CD14-positive monocyte (primary cell): ENCODE measurements around the gene UGT1A5. TPM values are rescaled to one million over a fixed set of nuclear protein-coding genes. Genes with fewer than 3 reads are reported as not detected.

Source experiments
- DNase-seq, 3 donors: peaks; one replicate each; pipeline ENCODE4 v3.0.0-alpha.2; 2011 to 2022
- H2AFZ ChIP-seq: 2 replicates; pipeline ENCODE4 v1.6.0; 2012; ENCODE audit warnings: mild to moderate bottlenecking, low read depth, low read length, inconsistent platforms; ENCODE audit not compliant: insufficient read depth, poor library complexity, severe bottlenecking
- H3K27ac ChIP-seq, 2 donors: 1 replicate in 1 of 2; 2 replicates in 1 of 2; pipeline ENCODE4 v1.5.1; 2012 to 2013; ENCODE audit warnings: low read length in 2 of 2, control low read depth in 1 of 2, inconsistent platforms in 1 of 2, low read depth in 1 of 2, mild to moderate bottlenecking in 1 of 2
- H3K27me3 ChIP-seq, 2 donors: one replicate each; pipeline versions ENCODE4 v1.6.0 to v1.6.1; 2011 to 2013; ENCODE audit warnings: low read length in 2 of 2; ENCODE audit not compliant: control insufficient read depth in 2 of 2, insufficient read depth in 2 of 2
- H3K36me3 ChIP-seq, 2 donors: replicated peaks in 1 of 2; 1 replicate in 1 of 2; 2 replicates in 1 of 2; pipeline versions ENCODE4 v1.5.1 to v1.6.1; 2012 to 2013; ENCODE audit warnings: low read length in 2 of 2, control low read depth in 1 of 2, inconsistent platforms in 1 of 2, mild to moderate bottlenecking in 1 of 2; ENCODE audit not compliant: insufficient read depth in 2 of 2, control insufficient read depth in 1 of 2
- H3K4me1 ChIP-seq, 2 donors: 1 replicate in 1 of 2; 2 replicates in 1 of 2; pipeline versions ENCODE4 v1.5.1 to v1.6.1; 2012 to 2013; ENCODE audit warnings: low read length in 2 of 2, control low read depth in 1 of 2, inconsistent platforms in 1 of 2, mild to moderate bottlenecking in 1 of 2, moderate library complexity in 1 of 2; ENCODE audit not compliant: insufficient read depth in 2 of 2, control insufficient read depth in 1 of 2
- H3K4me2 ChIP-seq: replicated peaks from 2 replicates; pipeline ENCODE3; 2012; ENCODE audit warnings: low read length, moderate library complexity, mild to moderate bottlenecking; ENCODE audit not compliant: poor library complexity, severe bottlenecking; ENCODE audit errors: extremely low read depth
- H3K4me3 ChIP-seq, 3 experiments: fragments of 200-600 bp in 1 of 3; sonication (generic) in 1 of 3; replicated peaks in 1 of 3; 1 replicate in 2 of 3; 2 replicates in 1 of 3; pipeline ENCODE4 v1.5.1; 2011 to 2013; ENCODE audit warnings: low read length in 3 of 3, mild to moderate bottlenecking in 3 of 3, control low read depth in 2 of 3, low read depth in 2 of 3, inconsistent platforms in 1 of 3, moderate library complexity in 1 of 3
- H3K79me2 ChIP-seq: 2 replicates; pipeline ENCODE4 v1.6.0; 2012; ENCODE audit warnings: mild to moderate bottlenecking, control low read depth, inconsistent platforms, low read length, moderate library complexity; ENCODE audit not compliant: insufficient read depth
- H3K9ac ChIP-seq: 2 replicates; pipeline ENCODE4 v1.6.0; 2017; ENCODE audit warnings: low read length, mild to moderate bottlenecking; ENCODE audit not compliant: insufficient read depth, poor library complexity, severe bottlenecking
- H3K9me3 ChIP-seq, 2 donors: replicated peaks in 1 of 2; 1 replicate in 1 of 2; 2 replicates in 1 of 2; pipeline versions ENCODE4 v1.5.1 to v1.6.1; 2012 to 2013; ENCODE audit warnings: low read length in 2 of 2, control low read depth in 1 of 2; ENCODE audit not compliant: control insufficient read depth in 1 of 2, insufficient read depth in 1 of 2
- H4K20me1 ChIP-seq: 2 replicates; pipeline ENCODE4 v1.6.0; 2012; ENCODE audit warnings: mild to moderate bottlenecking, low read length, control low read depth, moderate library complexity; ENCODE audit not compliant: insufficient read depth
- H3K27ac Mint-ChIP-seq, 7 donors: one replicate each; pipeline ENCODE4 v1.8.0; 2020; ENCODE audit warnings: mild to moderate bottlenecking in 7 of 7, mixed read lengths in 7 of 7, moderate library complexity in 6 of 7, inconsistent platforms in 2 of 7
- H3K27me3 Mint-ChIP-seq, 3 donors: one replicate each; pipeline ENCODE4 v1.8.0; 2021 to 2022; ENCODE audit warnings: low read depth in 3 of 3, mild to moderate bottlenecking in 3 of 3, mixed read lengths in 3 of 3, moderate library complexity in 3 of 3, inconsistent platforms in 1 of 3
- H3K36me3 Mint-ChIP-seq, 2 donors: one replicate each; pipeline ENCODE4 v1.8.0; 2020; ENCODE audit warnings: mixed read lengths in 2 of 2, inconsistent platforms in 1 of 2, mild to moderate bottlenecking in 1 of 2
- H3K4me1 Mint-ChIP-seq: one replicate; pipeline ENCODE4 v1.8.0; 2020; ENCODE audit warnings: mild to moderate bottlenecking, mixed read lengths
- H3K4me3 Mint-ChIP-seq, 2 donors: one replicate each; pipeline ENCODE4 v1.8.0; 2020; ENCODE audit warnings: mild to moderate bottlenecking in 2 of 2, mixed read lengths in 2 of 2, moderate library complexity in 1 of 2
- H3K9me3 Mint-ChIP-seq, 7 donors: one replicate each; pipeline ENCODE4 v1.8.0; 2020 to 2022; ENCODE audit warnings: mixed read lengths in 7 of 7, mild to moderate bottlenecking in 6 of 7, moderate library complexity in 6 of 7, inconsistent platforms in 2 of 7
- CTCF ChIP-seq: fragments of 200-600 bp; IDR thresholded peaks from one replicate; pipeline ENCODE4 v1.8.0; 2022; ENCODE audit warnings: antibody characterized with exemption, mild to moderate bottlenecking
- WGBS: methylation state at CpG from one replicate; pipeline ENCODE4 v1.1.5; 2013; ENCODE audit warnings: missing lambda C conversion rate; ENCODE audit not compliant: insufficient coverage; 5-methylcytosine and 5-hydroxymethylcytosine counted together
- intact Hi-C, 2 donors: fragments of 100-400 bp; cut with micrococcal nuclease; formaldehyde crosslinking; loops; one replicate each; pipeline versions ENCODE4 v1.15.0 to v1.15.1; 2023
- polyA plus RNA-seq, 3 donors: library from polyadenylated mRNA; depleted of rRNA in 1 of 3; unstranded in 2 of 3; stranded (reverse) in 1 of 3; fragments of 300-500 nt in 2 of 3; fragments of >200 nt in 1 of 3; fragmentation: Illumina TruSeq in 2 of 3; gene quantifications; 1 replicate in 2 of 3; 2 replicates in 1 of 3; pipeline ENCODE4 v1.2.3, GENCODE V29; 2012 to 2021

UGT1A5 gene
- polyA plus RNA-seq, 3 donors, result not detected

- Histone ChIP-seq H3K4me3 (no peak overlapping the region), H3K9me3 (peaks cover 0 to 4% of the 10 kb centered on the region in 2 donors), H3K9ac (no peak overlapping the region), H4K20me1 (no peaks in the 10 kb centered on the region), H3K4me2 (no peak overlapping the region), H3K27me3 (no peaks in the 10 kb centered on the region), H3K27ac (no peak overlapping the region), H3K36me3 (no peaks in the 10 kb centered on the region), H2AFZ (no peak overlapping the region), H3K4me1 (no peaks in the 10 kb centered on the region), H3K79me2 (no peaks in the 10 kb centered on the region)
- Mint-ChIP-seq H3K4me1 (no peaks in the 10 kb centered on the region), H3K36me3 (no peaks in the 10 kb centered on the region), H3K27ac (no peak overlapping the region), H3K27me3 (peaks cover 0 to 2% (median 1%) of the 10 kb centered on the region in 3 donors), H3K9me3 (peaks cover 1 to 13% (median 5%) of the 10 kb centered on the region in 7 donors), H3K4me3 (no peak overlapping the region)
- 90% methylated on average over 2 of the region's 7 CpGs for WGBS
- TF ChIP-seq CTCF, result no peak
- no peak for DNase-seq
- intact Hi-C loops, result no loop called here
Measured at GRCh38 chr2:233756429-233757081, 43.8 kb downstream of the UGT1A5 start.

- H3K4me3 ChIP-seq, result no peak overlapping the region
- no peaks in the 10 kb centered on the region for H3K4me1 ChIP-seq
- H3K79me2 ChIP-seq, result no peaks in the 10 kb centered on the region
- Mint-ChIP-seq H3K27ac (no peak overlapping the region), H3K27me3 (peaks cover 0 to 2% (median 0%) of the 10 kb centered on the region in 3 donors), H3K4me1 (no peaks in the 10 kb centered on the region), H3K9me3 (peaks cover 0 to 7% (median 4%) of the 10 kb centered on the region in 7 donors), H3K36me3 (no peaks in the 10 kb centered on the region), H3K4me3 (no peak overlapping the region)
- H3K27me3 ChIP-seq, result no peaks in the 10 kb centered on the region
- no peak for DNase-seq
- no peak overlapping the region for H3K9ac ChIP-seq
- no peak for TF ChIP-seq CTCF
- no peaks in the 10 kb centered on the region for H3K36me3 ChIP-seq
- no peak overlapping the region for H3K4me2 ChIP-seq
- no peak overlapping the region for H3K27ac ChIP-seq
- intact Hi-C loops, result no loop called here
- H2AFZ ChIP-seq, result no peak overlapping the region
- peaks cover 0 to 4% of the 10 kb centered on the region in 2 donors for H3K9me3 ChIP-seq
- no peaks in the 10 kb centered on the region for H4K20me1 ChIP-seq
Measured at GRCh38 chr2:233758141-233758540, 45.4 kb downstream of the UGT1A5 start.
